ENCODE results near the gene AKAP6.

Gene AKAP6

DNA sequence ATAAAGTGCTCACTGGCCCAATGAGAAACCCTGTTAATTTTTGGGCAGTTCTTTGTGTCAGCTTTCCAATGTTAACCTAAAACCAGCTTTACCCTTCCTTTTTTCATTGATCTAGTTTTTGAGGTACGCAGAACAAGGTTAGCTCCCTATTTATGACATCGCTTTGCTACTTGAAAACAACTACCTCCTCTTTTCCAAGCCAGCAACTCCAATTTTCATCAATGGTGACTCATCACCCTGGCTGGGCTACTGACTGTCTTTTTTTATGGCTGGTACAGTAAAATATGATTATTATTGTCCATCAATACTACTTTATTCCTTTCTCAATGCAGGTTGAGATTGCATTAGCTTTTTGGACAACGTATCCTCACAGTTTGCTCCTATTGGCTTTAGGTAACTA lies 22.5 kb upstream of the AKAP6 start:
- DNase-seq (ENCODE audit: insufficient read length, low spot score) = no peak
- no peak for FAIRE-seq
- TF ChIP-seq, protein P1, sequence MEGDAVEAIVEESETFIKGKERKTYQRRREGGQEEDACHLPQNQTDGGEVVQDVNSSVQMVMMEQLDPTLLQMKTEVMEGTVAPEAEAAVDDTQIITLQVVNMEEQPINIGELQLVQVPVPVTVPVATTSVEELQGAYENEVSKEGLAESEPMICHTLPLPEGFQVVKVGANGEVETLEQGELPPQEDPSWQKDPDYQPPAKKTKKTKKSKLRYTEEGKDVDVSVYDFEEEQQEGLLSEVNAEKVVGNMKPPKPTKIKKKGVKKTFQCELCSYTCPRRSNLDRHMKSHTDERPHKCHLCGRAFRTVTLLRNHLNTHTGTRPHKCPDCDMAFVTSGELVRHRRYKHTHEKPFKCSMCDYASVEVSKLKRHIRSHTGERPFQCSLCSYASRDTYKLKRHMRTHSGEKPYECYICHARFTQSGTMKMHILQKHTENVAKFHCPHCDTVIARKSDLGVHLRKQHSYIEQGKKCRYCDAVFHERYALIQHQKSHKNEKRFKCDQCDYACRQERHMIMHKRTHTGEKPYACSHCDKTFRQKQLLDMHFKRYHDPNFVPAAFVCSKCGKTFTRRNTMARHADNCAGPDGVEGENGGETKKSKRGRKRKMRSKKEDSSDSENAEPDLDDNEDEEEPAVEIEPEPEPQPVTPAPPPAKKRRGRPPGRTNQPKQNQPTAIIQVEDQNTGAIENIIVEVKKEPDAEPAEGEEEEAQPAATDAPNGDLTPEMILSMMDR (IDR thresholded peaks at IDR 0.05; ENCODE audit: insufficient read depth, missing control alignments) = no peak

DNA sequence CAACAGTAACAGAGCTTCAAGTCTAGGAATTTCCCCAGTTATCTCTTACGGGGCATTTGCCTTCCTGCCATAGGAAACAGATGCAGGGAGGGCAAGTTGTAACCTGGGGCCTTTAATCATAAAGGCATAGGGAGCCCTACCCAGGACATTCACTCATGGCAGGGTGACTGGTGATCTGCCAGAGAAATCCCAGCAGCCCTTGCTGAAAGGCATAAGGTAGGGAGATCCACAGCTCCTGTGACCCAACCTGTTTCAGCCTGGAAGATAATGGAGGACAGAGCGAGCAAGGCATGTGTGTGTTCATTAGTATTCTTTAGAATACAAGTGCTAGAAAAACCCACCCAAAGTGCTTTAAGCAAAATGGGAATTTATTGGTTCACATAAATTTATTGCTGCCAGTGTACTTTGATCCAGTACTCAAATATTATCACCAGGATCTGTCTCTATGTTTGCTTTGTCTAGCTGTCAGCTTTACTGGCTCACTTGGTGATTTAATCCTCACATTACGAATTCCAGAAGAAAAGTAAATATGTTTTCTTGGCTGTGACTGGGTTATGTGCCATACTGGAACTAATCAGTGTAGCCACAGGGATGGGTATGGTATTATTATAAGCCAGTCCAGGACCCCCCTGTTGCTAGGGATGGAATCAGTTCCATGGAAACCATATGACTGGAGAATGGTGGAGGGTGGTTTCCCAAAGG lies 21.1 kb upstream of the AKAP6 start:
- TF ChIP-seq, protein P1 (IDR thresholded peaks at IDR 0.05; ENCODE audit: insufficient read depth, missing control alignments) = no peak
- DNase-seq (ENCODE audit: insufficient read length, low spot score) = no peak
- FAIRE-seq = no peak

DNA sequence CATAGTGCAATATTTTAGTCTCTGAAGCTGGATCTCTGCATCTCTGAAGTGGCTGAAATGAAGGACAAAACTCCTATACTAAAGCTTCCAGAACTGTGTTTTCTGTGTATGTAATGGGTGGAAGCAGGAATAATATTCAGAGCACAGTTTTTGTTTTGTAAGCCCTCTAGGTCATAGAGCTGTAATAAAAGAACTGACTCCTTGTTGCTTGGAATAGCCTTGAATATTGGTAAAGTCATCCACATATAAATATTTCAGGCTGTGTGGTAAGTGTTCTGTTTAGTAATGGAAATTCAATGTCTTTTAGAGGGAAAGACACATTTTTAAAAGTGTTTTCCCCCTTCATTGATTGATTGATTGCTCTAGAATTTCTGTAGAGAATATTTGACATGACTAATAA lies 18.2 kb upstream of the AKAP6 start:
- FAIRE-seq = no peak
- TF ChIP-seq, protein P1 (IDR thresholded peaks at IDR 0.05; ENCODE audit: insufficient read depth, missing control alignments) = no peak
- DNase-seq (ENCODE audit: insufficient read length, low spot score) = no peak

DNA sequence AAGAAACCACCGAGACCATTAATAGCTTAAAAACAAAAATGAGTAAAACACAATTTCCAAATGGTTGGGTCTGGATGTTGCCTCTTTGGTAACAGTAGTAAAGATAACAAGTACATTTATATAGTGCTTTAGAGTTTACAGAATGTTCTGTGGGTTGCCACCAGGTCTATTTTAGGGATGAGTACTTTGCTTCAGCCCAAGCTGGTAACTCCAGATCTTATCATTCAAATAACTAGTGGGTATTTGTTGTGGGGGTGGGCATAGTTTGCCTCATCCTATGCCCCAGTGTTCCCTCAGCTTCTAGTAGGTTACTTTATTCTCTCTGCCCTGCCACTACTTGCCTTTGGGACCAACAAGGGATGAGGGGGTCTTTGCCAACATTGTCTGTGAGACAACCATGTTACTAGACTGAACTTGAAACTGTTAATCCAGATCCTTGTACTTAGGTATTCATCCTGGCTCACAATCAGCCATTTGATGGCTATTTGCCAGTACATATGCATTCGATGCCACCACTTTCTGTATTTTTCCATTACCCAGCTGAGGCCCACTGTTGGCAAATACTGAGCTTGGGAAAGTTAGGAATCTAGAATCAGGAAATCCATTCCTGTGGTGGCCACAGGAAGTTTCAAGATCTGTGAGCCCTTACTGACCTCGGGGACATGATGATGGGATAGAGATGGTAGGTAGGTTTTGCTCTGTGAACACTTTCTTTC lies 17.6 kb upstream of the AKAP6 start:
- TF ChIP-seq, protein P1 (IDR thresholded peaks at IDR 0.05; ENCODE audit: insufficient read depth, missing control alignments) = no peak
- DNase-seq (ENCODE audit: insufficient read length, low spot score) (no peak), FAIRE-seq (no peak)

DNA sequence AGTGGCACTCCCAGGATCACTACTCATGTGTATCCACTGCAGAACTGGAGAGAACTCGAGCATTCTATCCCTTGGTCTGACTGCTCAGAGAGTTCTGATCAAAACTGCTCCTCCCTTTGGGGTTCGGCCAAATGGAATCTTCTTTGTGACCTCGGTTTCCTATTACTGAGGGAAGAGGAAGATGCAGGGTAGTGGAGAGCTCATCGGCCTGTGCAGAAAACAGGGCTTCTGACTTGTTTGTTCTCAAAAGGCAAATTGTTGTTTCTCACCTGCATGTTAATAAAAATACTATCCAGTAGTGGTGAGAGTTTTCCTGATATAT lies 17.1 kb upstream of the AKAP6 start:
- FAIRE-seq (no peak), DNase-seq (ENCODE audit: insufficient read length, low spot score) (no peak)
- TF ChIP-seq, protein P1 (IDR thresholded peaks at IDR 0.05; ENCODE audit: insufficient read depth, missing control alignments) = no peak

DNA sequence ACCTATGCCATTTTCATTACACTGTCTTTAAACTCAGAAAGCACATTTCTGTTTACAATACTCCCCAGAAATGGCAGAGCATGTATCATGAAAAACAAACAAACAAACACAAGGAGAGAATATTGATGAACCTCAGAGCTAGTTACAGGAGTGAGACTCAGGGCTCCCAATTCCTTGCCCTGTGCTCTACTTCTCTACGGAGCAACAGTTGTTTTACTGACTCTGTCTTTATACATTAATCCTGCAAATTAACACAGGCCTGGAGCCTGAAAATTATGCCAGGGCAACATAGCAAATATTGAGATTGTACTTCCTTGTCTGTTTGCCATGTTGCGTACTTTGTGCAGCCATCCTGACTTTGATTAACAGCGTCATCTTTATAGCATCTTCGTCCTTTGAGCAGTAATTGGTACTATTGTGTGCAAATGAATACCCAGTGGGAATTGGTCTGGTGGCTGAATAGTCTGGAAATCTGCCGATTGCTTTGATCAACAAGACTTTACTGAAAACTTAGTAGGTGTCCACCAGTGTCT lies 15.2 kb upstream of the AKAP6 start:
- FAIRE-seq (no peak), DNase-seq (ENCODE audit: insufficient read length, low spot score) (no peak)
- TF ChIP-seq, protein P1 (IDR thresholded peaks at IDR 0.05; ENCODE audit: insufficient read depth, missing control alignments) = no peak

All from D721Med (cell line).